Lung (tissue), 12 donors: ENCODE measurements around the gene CFAP221. TPM values are rescaled to one million over a fixed set of nuclear protein-coding genes. Genes with fewer than 3 reads are reported as not detected.

Source experiments
- ATAC-seq: fragments of 200-7000 bp; cut with Tn5 transposase; one replicate; pipeline ENCODE4 v1.9.1; 2020; ENCODE audit warnings: moderate number of reproducible peaks; ENCODE audit not compliant: insufficient read depth, low FRiP score
- DNase-seq, 3 donors: peaks; one replicate each; pipeline ENCODE4 v3.0.0-alpha.2; 2013 to 2017
- H3K27ac ChIP-seq, 2 donors: one replicate each; pipeline ENCODE4 v1.5.1; 2013; ENCODE audit warnings: mild to moderate bottlenecking in 2 of 2, moderate library complexity in 2 of 2, control low read depth in 1 of 2, inconsistent platforms in 1 of 2, low read depth in 1 of 2, low read length in 1 of 2
- H3K27me3 ChIP-seq, 3 donors: one replicate each; pipeline ENCODE4 v1.5.1; 2013; ENCODE audit warnings: low read length in 2 of 3; ENCODE audit not compliant: control insufficient read depth in 3 of 3, insufficient read depth in 3 of 3
- H3K36me3 ChIP-seq, 4 donors: one replicate each; pipeline ENCODE4 v1.5.1; 2013; ENCODE audit warnings: low read length in 4 of 4, mild to moderate bottlenecking in 1 of 4, moderate library complexity in 1 of 4; ENCODE audit not compliant: control insufficient read depth in 4 of 4, insufficient read depth in 4 of 4
- H3K4me1 ChIP-seq, 5 donors: one replicate each; pipeline ENCODE4 v1.5.1; 2013; ENCODE audit warnings: low read length in 5 of 5, mild to moderate bottlenecking in 2 of 5, moderate library complexity in 1 of 5; ENCODE audit not compliant: control insufficient read depth in 5 of 5, insufficient read depth in 5 of 5
- H3K4me3 ChIP-seq: one replicate; pipeline ENCODE4 v1.5.1; 2013; ENCODE audit warnings: mild to moderate bottlenecking, control low read depth, moderate library complexity
- H3K9ac ChIP-seq, 2 donors: one replicate each; pipeline ENCODE4 v1.5.1; 2013; ENCODE audit warnings: low read length in 2 of 2, control low read depth in 1 of 2; ENCODE audit not compliant: insufficient read depth in 1 of 2
- H3K9me3 ChIP-seq, 4 donors: one replicate each; pipeline ENCODE4 v1.5.1; 2013; ENCODE audit warnings: low read length in 3 of 4, mild to moderate bottlenecking in 1 of 4, moderate library complexity in 1 of 4; ENCODE audit not compliant: control insufficient read depth in 4 of 4, insufficient read depth in 3 of 4
- CTCF ChIP-seq: IDR thresholded peaks from 2 replicates; pipeline ENCODE4 v1.5.1; 2012; ENCODE audit warnings: mild to moderate bottlenecking; ENCODE audit errors: control extremely low read depth, extremely low read depth
- WGBS, 2 donors: extraction: QIAGEN DNeasy Blood & Tissue Kit; methylation state at CpG; one replicate each; pipeline ENCODE4 v1.1.7; 2013; 5-methylcytosine and 5-hydroxymethylcytosine counted together
- polyA plus RNA-seq, 2 donors: library from polyadenylated mRNA; stranded (reverse); fragments of 200-250 nt; gene quantifications; one replicate each; pipeline ENCODE4 v1.2.1, GENCODE V29; 2013
- total RNA-seq, 2 donors: library from RNA; depleted of rRNA in 1 of 2; stranded (reverse); fragments of >200 nt in 1 of 2; gene quantifications; one replicate each; pipeline ENCODE4 v1.2.1, GENCODE V29; 2014 to 2021
- donor health status: control.
- donor health status: control.
- donor health status: Bipolar disorder and iron deficiency.
- donor health status: healthy.
- donor health status: DM: yes; HTN: yes; CAD: no.

Gene CFAP221
- total and polyA plus RNA-seq, 4 donors: 8.6 to 63.5 (median 29.3) TPM

GRCh38 chr2:119508756-119509155 lies 35.5 kb upstream of the CFAP221 start:
- H3K4me1 ChIP-seq: no peaks in the 10 kb centered on the region
- no peak overlapping the region for H3K4me3 ChIP-seq
- 66 to 76% methylated on average over 6 of the region's 6 CpGs for WGBS, 2 donors
- no peak for DNase-seq
- H3K36me3 ChIP-seq: no peaks in the 10 kb centered on the region
- H3K27me3 ChIP-seq: no peaks in the 10 kb centered on the region
- no peak for TF ChIP-seq CTCF
- ATAC-seq: no peak
- no peak overlapping the region for H3K9ac ChIP-seq
- H3K27ac ChIP-seq: no peak overlapping the region
- H3K9me3 ChIP-seq: no peaks in the 10 kb centered on the region

- WGBS, 2 donors: 77 to 79% methylated on average over 3 of the region's 3 CpGs
- DNase-seq: no peak
- no peak for ATAC-seq
These were observed 32.3 kb upstream of the CFAP221 start for GRCh38 chr2:119511989-119512388.

GRCh38 chr2:119512946-119513345 lies 31.3 kb upstream of the CFAP221 start:
- DNase-seq: no peak
- no peak overlapping the region for H3K4me3 ChIP-seq
- no peaks in the 10 kb centered on the region for H3K36me3 ChIP-seq
- peaks cover 0 to 3% (median 0%) of the 10 kb centered on the region in 3 donors for H3K27me3 ChIP-seq
- no peak for TF ChIP-seq CTCF
- H3K9me3 ChIP-seq: no peaks in the 10 kb centered on the region
- ATAC-seq: no peak
- no peak overlapping the region for H3K9ac ChIP-seq
- no peaks in the 10 kb centered on the region for H3K4me1 ChIP-seq
- no peak overlapping the region for H3K27ac ChIP-seq
- 88 to 93% methylated on average over 1 of the region's 1 CpG for WGBS, 2 donors

More at GRCh38 chr2:119511989-119512388, 32.3 kb upstream of the CFAP221 start:
- H3K4me1 ChIP-seq: no peaks in the 10 kb centered on the region
- no peak overlapping the region for H3K4me3 ChIP-seq
- H3K9me3 ChIP-seq: no peaks in the 10 kb centered on the region
- TF ChIP-seq CTCF: no peak
- H3K9ac ChIP-seq: no peak overlapping the region
- H3K36me3 ChIP-seq: no peaks in the 10 kb centered on the region
- no peak overlapping the region for H3K27ac ChIP-seq
- H3K27me3 ChIP-seq: peaks cover 0 to 3% (median 0%) of the 10 kb centered on the region in 3 donors

- no peak for TF ChIP-seq CTCF
- 56 to 67% methylated on average over 1 of the region's 1 CpG for WGBS, 2 donors
- H3K36me3 ChIP-seq: no peaks in the 10 kb centered on the region
These were observed 30.4 kb upstream of the CFAP221 start for GRCh38 chr2:119513832-119514231.

More at GRCh38 chr2:119513832-119514231, 30.4 kb upstream of the CFAP221 start:
- H3K27ac ChIP-seq: no peak overlapping the region
- H3K9ac ChIP-seq: no peak overlapping the region
- no peaks in the 10 kb centered on the region for H3K4me1 ChIP-seq
- ATAC-seq (no peak), DNase-seq (no peak)
- H3K27me3 ChIP-seq: peaks cover 0 to 3% (median 0%) of the 10 kb centered on the region in 3 donors
- no peaks in the 10 kb centered on the region for H3K9me3 ChIP-seq
- H3K4me3 ChIP-seq: no peak overlapping the region
